IPS-18c (cell line): ENCODE data around the gene SLC7A10.

ENCODE experiments used
- H3K4me3 ChIP-seq: 2 replicates; pipeline ENCODE4 v1.7.0; 2013; ENCODE audit warnings: low read depth, mild to moderate bottlenecking, low read length, moderate library complexity; ENCODE audit not compliant: insufficient read depth
- H3K9me3 ChIP-seq: one replicate; pipeline ENCODE4 v1.6.1; 2013; ENCODE audit warnings: mild to moderate bottlenecking, low read length, moderate library complexity; ENCODE audit not compliant: control insufficient read depth, insufficient read depth

The SLC7A10 gene

GRCh38 chr19:33259539-33259938 lies 33.9 kb upstream of the SLC7A10 start:
- Histone ChIP-seq H3K4me3 (no peak overlapping the region), H3K9me3 (no peaks in the 10 kb centered on the region)

DNA sequence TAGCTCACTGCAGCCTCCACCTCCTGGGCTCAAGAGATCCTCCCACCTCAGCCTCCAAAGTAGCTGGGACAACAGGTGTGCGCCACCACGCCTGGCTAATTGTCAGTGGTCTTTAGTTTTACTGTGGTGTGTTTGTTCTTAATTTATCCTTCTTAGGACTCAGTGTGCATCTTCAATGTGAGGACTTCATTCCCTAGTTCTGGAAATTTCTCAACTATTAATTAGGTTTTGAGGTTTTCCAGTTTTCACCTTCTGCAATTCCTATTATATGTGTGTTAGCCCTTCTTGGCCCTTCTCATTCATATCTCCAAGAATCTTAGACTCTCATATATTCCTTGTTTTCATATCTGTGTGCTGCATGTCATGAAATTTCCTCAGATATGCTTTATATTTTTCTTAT lies 32.2 kb upstream of the SLC7A10 start:
- no peak overlapping the region for H3K4me3 ChIP-seq
- no peaks in the 10 kb centered on the region for H3K9me3 ChIP-seq

GRCh38 chr19:33256261-33256660 lies 30.6 kb upstream of the SLC7A10 start:
- H3K4me3 ChIP-seq = no peak overlapping the region
- no peaks in the 10 kb centered on the region for H3K9me3 ChIP-seq

GRCh38 chr19:33255781-33256180 lies 30.1 kb upstream of the SLC7A10 start:
- Histone ChIP-seq H3K4me3 (no peak overlapping the region), H3K9me3 (no peaks in the 10 kb centered on the region)

- H3K4me3 ChIP-seq = no peak overlapping the region
Measured at GRCh38 chr19:33254245-33254824, 28.7 kb upstream of the SLC7A10 start.

DNA sequence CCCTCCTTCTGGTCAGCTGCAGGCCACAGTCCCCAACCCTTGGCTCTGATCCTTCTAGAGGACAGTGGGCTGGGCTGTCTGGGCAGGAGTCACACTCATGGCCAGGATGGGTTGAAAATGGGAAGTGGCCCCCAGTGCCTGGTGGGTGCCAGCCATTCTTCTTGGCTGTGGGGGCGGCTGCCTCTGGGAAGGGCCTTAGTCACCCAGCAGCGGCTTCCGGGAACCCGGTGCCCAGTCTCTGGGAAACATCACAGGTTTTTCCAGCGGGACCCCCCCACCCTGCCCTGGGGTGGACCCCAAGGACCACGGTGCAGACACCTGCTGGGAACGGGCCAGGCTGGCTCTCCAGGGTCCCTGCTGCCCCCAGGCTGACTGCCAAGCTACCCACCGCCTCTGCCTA lies 27.3 kb upstream of the SLC7A10 start:
- Histone ChIP-seq H3K9me3 (no peaks in the 10 kb centered on the region), H3K4me3 (no peak overlapping the region)

More at GRCh38 chr19:33254245-33254824, 28.7 kb upstream of the SLC7A10 start:
- no peaks in the 10 kb centered on the region for H3K9me3 ChIP-seq

GRCh38 chr19:33252418-33252962 lies 26.8 kb upstream of the SLC7A10 start:
- Histone ChIP-seq H3K9me3 (no peaks in the 10 kb centered on the region), H3K4me3 (no peak overlapping the region)

GRCh38 chr19:33251526-33252090 lies 26.0 kb upstream of the SLC7A10 start:
- Histone ChIP-seq H3K9me3 (no peaks in the 10 kb centered on the region), H3K4me3 (no peak overlapping the region)

DNA sequence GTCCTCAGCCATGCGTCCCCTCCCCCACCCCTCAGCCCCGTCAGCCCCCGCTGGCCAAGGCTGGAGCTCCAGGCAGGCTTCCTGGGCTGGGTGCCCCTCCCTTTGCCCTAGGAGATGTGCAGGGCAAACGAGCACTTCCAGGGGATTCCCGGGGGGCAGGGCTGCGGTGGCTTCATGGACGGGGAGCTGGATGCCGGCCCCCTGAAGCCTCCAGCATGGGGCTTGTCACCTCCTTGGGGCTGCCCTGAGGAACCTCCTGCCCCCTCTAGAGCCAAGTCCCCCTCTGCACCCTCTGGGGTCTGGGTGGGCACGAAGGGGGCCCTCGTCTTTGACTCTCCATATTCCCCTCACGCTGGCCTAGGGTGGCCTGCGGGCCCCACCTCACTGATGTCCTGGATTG lies 25.4 kb upstream of the SLC7A10 start:
- Histone ChIP-seq H3K4me3 (no peak overlapping the region), H3K9me3 (no peaks in the 10 kb centered on the region)

GRCh38 chr19:33250500-33250899 lies 24.9 kb upstream of the SLC7A10 start:
- no peaks in the 10 kb centered on the region for H3K9me3 ChIP-seq
- no peak overlapping the region for H3K4me3 ChIP-seq

- no peak overlapping the region for H3K4me3 ChIP-seq
- H3K9me3 ChIP-seq = no peaks in the 10 kb centered on the region
Measured at GRCh38 chr19:33249740-33250366, 24.2 kb upstream of the SLC7A10 start.

DNA sequence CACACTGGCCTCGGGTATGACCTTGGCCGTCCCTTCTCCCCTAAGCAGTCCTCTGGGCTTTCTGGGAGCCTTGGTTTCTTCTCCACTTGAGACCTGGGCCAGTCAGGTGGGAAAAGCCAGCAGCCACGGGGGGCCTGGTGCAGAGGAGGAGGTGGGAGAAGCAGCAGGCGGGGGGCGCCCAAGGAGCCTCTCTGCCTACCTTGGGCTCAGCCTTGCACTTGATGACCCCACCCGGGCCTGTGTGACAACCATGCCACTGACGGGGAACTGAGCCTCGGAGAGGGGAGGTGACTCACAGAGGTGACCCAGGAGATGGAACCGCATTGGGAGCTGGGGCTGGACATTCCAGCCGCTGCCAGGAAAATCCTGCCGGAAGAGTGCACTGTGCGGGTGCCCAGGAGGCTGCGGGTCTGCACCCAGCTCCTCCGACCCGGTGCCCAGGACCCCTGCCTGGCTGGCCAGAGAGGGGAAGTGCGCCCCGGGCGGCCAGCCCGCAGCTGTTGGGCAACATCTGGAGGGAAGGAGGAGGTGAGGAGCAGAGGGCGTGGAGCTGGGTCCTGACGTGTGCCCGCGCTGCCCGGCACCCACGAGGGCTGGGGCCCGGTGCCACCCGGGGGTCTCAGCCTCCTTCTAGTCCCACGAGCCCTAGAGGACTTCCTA lies 23.4 kb upstream of the SLC7A10 start:
- Histone ChIP-seq H3K4me3 (no peak overlapping the region), H3K9me3 (no peaks in the 10 kb centered on the region)

- H3K4me3 ChIP-seq = no peak overlapping the region
- no peaks in the 10 kb centered on the region for H3K9me3 ChIP-seq
Measured at GRCh38 chr19:33248553-33248953, 22.9 kb upstream of the SLC7A10 start.

- Histone ChIP-seq H3K4me3 (no peak overlapping the region), H3K9me3 (no peaks in the 10 kb centered on the region)
Measured at GRCh38 chr19:33248104-33248503, 22.5 kb upstream of the SLC7A10 start.

DNA sequence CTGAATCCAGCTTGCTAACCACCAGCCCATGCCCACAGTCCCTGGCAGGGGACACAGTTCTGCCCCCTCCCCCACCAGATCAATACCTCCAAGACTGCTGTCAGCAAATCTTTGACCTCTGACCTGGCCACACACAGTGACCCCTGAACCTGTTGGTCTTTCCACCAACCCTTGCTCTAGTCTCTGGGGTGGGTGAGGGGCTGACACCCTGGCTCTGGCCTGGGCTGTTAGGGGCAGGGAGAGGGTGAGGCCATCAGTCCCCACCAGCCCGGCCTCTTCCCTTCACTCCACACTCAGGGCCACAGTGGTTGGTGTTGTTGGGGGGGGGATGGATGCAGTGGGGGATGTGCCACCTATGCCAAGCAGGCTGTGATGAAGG lies 21.8 kb upstream of the SLC7A10 start:
- Histone ChIP-seq H3K4me3 (no peak overlapping the region), H3K9me3 (no peaks in the 10 kb centered on the region)

DNA sequence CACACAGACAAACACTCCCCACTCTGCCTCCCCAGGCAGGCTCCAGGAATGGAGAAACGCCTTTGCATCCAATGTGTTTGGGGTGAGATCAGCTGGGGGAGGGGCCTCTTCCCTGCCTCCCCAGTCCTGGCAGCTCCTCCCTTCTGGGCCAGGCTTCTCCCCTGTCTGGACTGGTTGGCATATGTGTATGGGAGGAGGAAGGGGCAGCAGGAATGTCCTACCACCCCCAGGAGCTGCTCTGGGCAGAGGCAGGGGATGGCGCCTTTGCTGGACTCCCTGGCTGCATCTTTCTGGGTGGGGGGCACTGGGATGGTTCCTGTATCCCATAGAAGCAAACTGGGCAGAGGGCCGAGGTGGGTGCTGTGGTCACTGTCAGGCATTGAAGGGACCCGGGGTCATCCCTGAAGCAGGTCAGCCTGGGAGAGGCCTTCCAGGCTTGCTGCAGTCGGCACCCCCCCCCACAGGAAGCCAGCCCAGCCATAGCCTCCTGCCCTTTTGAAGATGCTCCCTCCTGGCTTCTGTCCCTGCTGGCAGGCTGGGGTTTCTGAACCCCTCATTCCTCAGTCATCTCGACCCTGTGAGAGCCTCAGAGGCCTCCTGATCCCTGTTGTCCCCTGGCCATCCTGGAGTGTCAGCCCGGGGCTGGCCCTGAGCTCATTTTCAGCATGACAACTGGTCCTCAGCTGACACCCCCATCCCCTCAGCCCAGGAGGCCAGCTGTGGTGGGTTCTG lies 21.2 kb upstream of the SLC7A10 start:
- no peaks in the 10 kb centered on the region for H3K9me3 ChIP-seq
- no peak overlapping the region for H3K4me3 ChIP-seq

DNA sequence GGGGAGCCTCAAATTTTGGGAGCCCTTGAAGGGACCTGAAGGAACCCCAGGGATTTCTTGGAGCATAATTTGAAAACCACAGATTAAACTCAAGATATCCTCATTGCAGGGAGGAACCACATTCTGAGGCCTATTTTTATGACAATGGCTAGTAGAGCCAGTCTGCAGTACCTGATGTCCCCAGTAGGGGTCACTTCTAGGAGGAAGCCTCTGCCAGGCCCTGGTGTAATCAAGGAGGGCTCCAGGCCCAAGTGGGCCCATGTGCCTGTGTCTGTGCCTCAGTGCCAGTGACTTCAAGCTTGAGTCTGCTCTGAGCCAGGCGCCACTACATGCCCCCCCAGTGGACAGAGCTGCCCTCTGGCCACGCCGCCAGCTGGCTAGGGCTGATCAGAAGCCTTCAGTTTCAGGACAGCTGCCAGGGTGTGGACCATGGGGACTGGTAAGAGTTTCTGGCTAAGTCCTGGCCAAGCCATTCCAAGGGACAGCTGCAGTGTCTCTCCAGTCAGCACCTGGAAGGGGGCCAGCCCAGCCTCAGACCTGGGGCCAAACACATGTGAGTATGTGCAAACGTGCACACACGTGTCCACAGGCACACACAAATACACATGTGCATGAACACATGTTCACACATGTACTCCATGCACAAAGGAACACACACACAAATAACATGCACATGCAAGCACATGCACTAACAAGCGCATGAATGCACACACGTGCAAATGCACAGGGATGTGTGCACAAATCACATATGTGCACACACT lies 20.5 kb upstream of the SLC7A10 start:
- Histone ChIP-seq H3K9me3 (no peaks in the 10 kb centered on the region), H3K4me3 (no peak overlapping the region)
